Measurements from ENCODE around the gene PML. TPM values are rescaled to one million over a fixed set of nuclear protein-coding genes. Genes with fewer than 3 reads are reported as not detected.

The PML gene
- total and polyA plus RNA-seq, 9 of the 15 experiments (the other 6 are each of a cell fraction or from before 2014, with no cell fraction given), result 5.0 to 50.7 (median 10.1) TPM

GRCh38 chr15:73952171-73952912, 42.2 kb upstream of the PML start:
- H3K27me3 ChIP-seq (ENCODE audit: control insufficient read depth in 2 of 2, insufficient read depth in 2 of 2, low read length in 2 of 2), result peaks cover 2 to 67% of the 10 kb centered on the region in 2 experiments; a peak in 4 of 5 replicates
- 46% methylated on average over 17 of the region's 21 CpGs for WGBS (ENCODE audit: insufficient coverage, low coverage, missing lambda C conversion rate)
- H3K9ac ChIP-seq (ENCODE audit: insufficient read depth in 1 of 2, low read depth in 2 of 2, low read length in 2 of 2), result peak overlapping the region in 1 of 2 experiments; percentile 35; a peak in 1 of 4 replicates
- no peak overlapping the region for H2AFZ ChIP-seq (ENCODE audit: low read depth, low read length)
- H3K4me3 ChIP-seq, result no peak overlapping the region
- no peak for TF ChIP-seq MBD2 (IDR thresholded peaks at IDR 0.05; ENCODE audit: borderline replicate concordance, low read depth)
- no peak for TF ChIP-seq CHD4 (IDR thresholded peaks at IDR 0.05; ENCODE audit: insufficient read depth, insufficient replicate concordance, low read depth, low read length, poor library complexity, severe bottlenecking)
- no peak for TF ChIP-seq BRCA1 (IDR thresholded peaks at IDR 0.05)
- TF ChIP-seq BRCA1 (CRISPR knock-in tag; IDR thresholded peaks at IDR 0.05), result no peak
- no peak for TF ChIP-seq SAP30 (IDR thresholded peaks at IDR 0.05; ENCODE audit: borderline replicate concordance, insufficient read depth, low read depth, low read length, poor library complexity, severe bottlenecking)
- no peak for TF ChIP-seq ZNF830 (CRISPR knock-in tag; IDR thresholded peaks at IDR 0.05)
- TF ChIP-seq IRF9 (tag; IDR thresholded peaks at IDR 0.05), result no peak
- no peak for TF ChIP-seq TFE3 (CRISPR knock-in tag; IDR thresholded peaks at IDR 0.05)
- TF ChIP-seq LARP7 (IDR thresholded peaks at IDR 0.05), result no peak
- no peak for TF ChIP-seq SPI1 (IDR thresholded peaks at IDR 0.05; ENCODE audit: borderline replicate concordance, low read depth, low read length)
- TF ChIP-seq USF1 (CRISPR knock-in tag; IDR thresholded peaks at IDR 0.05), result no peak
- no peak for TF ChIP-seq SMARCA5 (IDR thresholded peaks at IDR 0.05)
- no peak for TF ChIP-seq PRMT5 (CRISPR knock-in tag; IDR thresholded peaks at IDR 0.05)
- TF ChIP-seq NCOA6 (IDR thresholded peaks at IDR 0.05), result no peak
- no peak for TF ChIP-seq ZNF124 (CRISPR knock-in tag; IDR thresholded peaks at IDR 0.05)
- TF ChIP-seq HLTF (IDR thresholded peaks at IDR 0.05), result no peak
- TF ChIP-seq RUNX1 (IDR thresholded peaks at IDR 0.05; ENCODE audit: low read depth), result no peak
- no peak for TF ChIP-seq CBX3 (IDR thresholded peaks at IDR 0.05; ENCODE audit: borderline replicate concordance in 1 of 2, low read length in 2 of 2)
- H3K4me2 ChIP-seq (ENCODE audit: insufficient read depth, low read length), result no peak overlapping the region
- ATAC-seq (no peak), FAIRE-seq (no peak), DNase-seq (ENCODE audit: extremely low read depth in 1 of 4, low spot score in 3 of 4) (no peak)
- BruUV-seq (replicated peaks), result no TSS peak
- CTCF ChIA-PET (ENCODE audit: low intra/inter-chr PET ratio), result interaction anchor here (1.1 to 2.2 kb wide), 2 partner anchors 12 to 370 kb away, joined by 6 to 17 read pairs; no protein-coding TSS in a partner anchor
- H3K79me2 ChIP-seq (ENCODE audit: control insufficient read depth, insufficient read depth, low read length), result no peaks in the 10 kb centered on the region
- peaks cover 0 to 23% of the 10 kb centered on the region in 2 experiments; a peak in 1 of 5 replicates for H3K4me1 ChIP-seq (replicated peaks in 1 of 2; ENCODE audit: control insufficient read depth in 2 of 2, insufficient read depth in 2 of 2, low read length in 2 of 2)
- in situ Hi-C loops (cut with MboI), result loop anchor here (10.0 to 25.0 kb wide), 2 partner anchors 372 to 1335 kb away; partner anchors contain the start of gene GOLGA6D
- peaks cover 18% of the 10 kb centered on the region; the same call in 1 of the 2 replicates for H4K20me1 ChIP-seq (replicated peaks; ENCODE audit: control insufficient read depth, insufficient read depth, low read length)
- peaks cover 2% of the 10 kb centered on the region for H3K9me1 ChIP-seq (ENCODE audit: control insufficient read depth, insufficient read depth, low read length)
- H3K36me3 ChIP-seq (ENCODE audit: control insufficient read depth, insufficient read depth, low read length), result no peaks in the 10 kb centered on the region
- no peaks in the 10 kb centered on the region for H3K9me3 ChIP-seq (replicated peaks; ENCODE audit: control insufficient read depth, insufficient read depth, low read depth, low read length)
- POLR2A ChIA-PET, result interaction anchor here (0.6 to 0.7 kb wide), 2 partner anchors 10 to 26 kb away, joined by 3 read pairs; no protein-coding TSS in a partner anchor
- intact Hi-C loops (cut with micrococcal nuclease), result loop anchor here (5.0 kb wide), 1 partner anchor 370 kb away; no protein-coding TSS in a partner anchor
- H3K27ac ChIP-seq (ENCODE audit: extremely low read depth, low read depth, low read length), result no peak overlapping the region

All from K562 (cell line).